Measurements from ENCODE around the gene KPNB1. TPM values are rescaled to one million over a fixed set of nuclear protein-coding genes. Genes with fewer than 3 reads are reported as not detected.

The KPNB1 gene
- polyA plus RNA-seq, 1 experiment, result 212 TPM

GRCh38 chr17:47669081-47669480 is 19.4 kb downstream of the KPNB1 start:
- Histone ChIP-seq H3K4me3 (ENCODE audit: low read depth, low read length) (no peak overlapping the region), H3K9me3 (ENCODE audit: control insufficient read depth, insufficient read depth, low read length) (no peaks in the 10 kb centered on the region), H3K27me3 (ENCODE audit: control insufficient read depth, insufficient read depth, low read length) (no peaks in the 10 kb centered on the region), H3K27ac (ENCODE audit: low read depth, low read length) (no peak overlapping the region)
- ChIA-PET CTCF (no interaction called here), POLR2A (no interaction called here)
- no peak for DNase-seq (ENCODE audit: low read depth, low spot score)
- no peak for TF ChIP-seq CTCF (IDR thresholded peaks at IDR 0.05; ENCODE audit: low read depth, low read length)

GRCh38 chr17:47670064-47670463 is 20.3 kb downstream of the KPNB1 start:
- no peak for TF ChIP-seq CTCF (IDR thresholded peaks at IDR 0.05; ENCODE audit: low read depth, low read length)
- DNase-seq (ENCODE audit: low read depth, low spot score), result no peak
- Histone ChIP-seq H3K27ac (ENCODE audit: low read depth, low read length) (no peak overlapping the region), H3K9me3 (ENCODE audit: control insufficient read depth, insufficient read depth, low read length) (no peaks in the 10 kb centered on the region), H3K27me3 (ENCODE audit: control insufficient read depth, insufficient read depth, low read length) (no peaks in the 10 kb centered on the region), H3K4me3 (ENCODE audit: low read depth, low read length) (no peak overlapping the region)
- POLR2A ChIA-PET, result interaction anchor here (0.6 kb wide), 1 partner anchor 7 kb away, joined by 3 read pairs; no protein-coding TSS in a partner anchor
- CTCF ChIA-PET, result no interaction called here

- no peak for DNase-seq (ENCODE audit: low read depth, low spot score)
- Histone ChIP-seq H3K27ac (ENCODE audit: low read depth, low read length) (no peak overlapping the region), H3K9me3 (ENCODE audit: control insufficient read depth, insufficient read depth, low read length) (no peaks in the 10 kb centered on the region), H3K27me3 (ENCODE audit: control insufficient read depth, insufficient read depth, low read length) (no peaks in the 10 kb centered on the region), H3K4me3 (ENCODE audit: low read depth, low read length) (no peak overlapping the region)
- ChIA-PET POLR2A (interaction anchor here (0.7 kb wide), 1 partner anchor 25 kb away, joined by 3 read pairs; no protein-coding TSS in a partner anchor), CTCF (interaction anchor here (1.1 to 2.0 kb wide), 2 partner anchors 9 to 11 kb away, joined by 4 to 13 read pairs; no protein-coding TSS in a partner anchor)
- TF ChIP-seq CTCF (IDR thresholded peaks at IDR 0.05; ENCODE audit: low read depth, low read length), result no peak
These were observed 24.8 kb downstream of the KPNB1 start for GRCh38 chr17:47674499-47674898.

- H3K27me3 ChIP-seq (ENCODE audit: control insufficient read depth, insufficient read depth, low read length), result no peaks in the 10 kb centered on the region
- no peaks in the 10 kb centered on the region for H3K9me3 ChIP-seq (ENCODE audit: control insufficient read depth, insufficient read depth, low read length)
- no peak for TF ChIP-seq CTCF (IDR thresholded peaks at IDR 0.05; ENCODE audit: low read depth, low read length)
- CTCF ChIA-PET, result interaction anchor here (1.3 to 2.5 kb wide), 4 partner anchors 10 to 24 kb away, joined by 4 to 14 read pairs (median 10); no protein-coding TSS in a partner anchor
- POLR2A ChIA-PET, result interaction anchor here (0.6 kb wide), 1 partner anchor 26 kb away, joined by 3 read pairs; no protein-coding TSS in a partner anchor
- H3K4me3 ChIP-seq (ENCODE audit: low read depth, low read length), result no peak overlapping the region
- H3K27ac ChIP-seq (ENCODE audit: low read depth, low read length), result no peak overlapping the region
- DNase-seq (ENCODE audit: low read depth, low spot score), result no peak
These were observed 25.9 kb downstream of the KPNB1 start for GRCh38 chr17:47675380-47676198.

GRCh38 chr17:47676199-47676472 is 26.4 kb downstream of the KPNB1 start:
- no peaks in the 10 kb centered on the region for H3K9me3 ChIP-seq (ENCODE audit: control insufficient read depth, insufficient read depth, low read length)
- H3K27ac ChIP-seq (ENCODE audit: low read depth, low read length), result no peak overlapping the region
- no peaks in the 10 kb centered on the region for H3K27me3 ChIP-seq (ENCODE audit: control insufficient read depth, insufficient read depth, low read length)
- CTCF ChIA-PET, result interaction anchor here (1.3 to 2.5 kb wide), 3 partner anchors 11 to 23 kb away, joined by 4 to 14 read pairs (median 8); no protein-coding TSS in a partner anchor
- no peak for DNase-seq (ENCODE audit: low read depth, low spot score)
- POLR2A ChIA-PET, result interaction anchor here (0.6 kb wide), 1 partner anchor 15 kb away, joined by 3 read pairs; no protein-coding TSS in a partner anchor
- no peak for TF ChIP-seq CTCF (IDR thresholded peaks at IDR 0.05; ENCODE audit: low read depth, low read length)
- no peak overlapping the region for H3K4me3 ChIP-seq (ENCODE audit: low read depth, low read length)
